Middle frontal gyrus (tissue), 1 donor: Measurements from ENCODE around the gene DUSP11.
"Not testable (repeated sequence)": the region's sequence is repeated elsewhere in the genome, so short reads cannot be mapped to it uniquely, and the experiment has no call there.

Experiments
- DNase-seq: peaks from one replicate; pipeline ENCODE4 v3.0.0-alpha.2; 2015; ENCODE audit warnings: low spot score; ENCODE audit errors: extremely low spot score

Gene DUSP11

DNA sequence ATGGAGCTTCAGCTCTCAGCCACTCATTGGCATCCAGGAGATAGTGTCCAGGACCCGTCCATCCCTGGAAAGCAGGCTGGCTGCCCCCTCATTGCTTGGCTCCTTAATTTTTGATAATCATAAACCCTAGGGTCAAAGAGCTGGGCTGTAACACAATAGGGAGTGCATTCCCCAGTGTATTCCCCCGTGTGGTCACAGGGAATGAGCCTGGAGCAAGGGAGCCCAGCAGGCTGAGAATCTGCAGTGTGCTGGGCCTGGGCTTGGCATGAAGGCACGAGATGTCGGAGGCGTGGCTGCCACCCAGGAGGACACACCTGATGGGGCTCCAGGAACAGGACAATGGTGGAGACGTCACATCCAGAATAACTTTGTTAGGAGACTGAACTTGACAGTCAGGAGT lies 61.5 kb downstream of the DUSP11 start:
- no peak for DNase-seq

GRCh38 chr2:73717695-73718094 lies 62.2 kb downstream of the DUSP11 start:
- DNase-seq = not testable (repeated sequence)

- DNase-seq = no peak
Measured at GRCh38 chr2:73717251-73717606, 62.7 kb downstream of the DUSP11 start.

- DNase-seq = no peak
Measured at GRCh38 chr2:73716543-73717250, 63.2 kb downstream of the DUSP11 start.

DNA sequence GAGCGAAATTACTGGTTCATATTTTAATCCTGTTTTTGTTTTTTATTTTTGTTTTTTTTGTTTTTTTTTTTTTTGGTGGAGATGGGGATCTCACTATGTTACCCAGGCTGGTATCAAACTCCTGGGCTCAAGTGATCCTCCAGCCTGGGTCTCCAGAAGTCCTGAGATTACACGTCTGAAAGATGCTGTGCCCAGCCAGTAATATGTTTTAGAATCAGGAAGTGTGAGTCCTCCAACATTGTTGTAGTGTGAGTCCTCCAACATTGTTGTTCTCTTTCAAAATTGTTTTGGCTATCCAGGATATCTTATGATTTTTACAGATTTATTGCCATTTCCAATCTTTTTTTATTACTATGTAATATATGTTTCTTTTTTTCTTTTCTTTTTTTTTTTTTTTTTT lies 65.8 kb downstream of the DUSP11 start:
- DNase-seq = no peak
